ENCODE data around the gene LDB2.

Gene LDB2

GRCh38 chr4:16684097-16684496 is 214.3 kb downstream of the LDB2 start:
- Histone ChIP-seq H3K4me3 (ENCODE audit: low read depth, low read length) (no peak overlapping the region), H3K9me3 (ENCODE audit: severe bottlenecking) (no peaks in the 10 kb centered on the region), H3K36me3 (no peaks in the 10 kb centered on the region), H3K27ac (no peak overlapping the region), H3K27me3 (ENCODE audit: insufficient read depth, low read depth, severe bottlenecking) (peaks cover 30% of the 10 kb centered on the region)
- no peak for DNase-seq
- no peak for TF ChIP-seq CTCF (IDR thresholded peaks at IDR 0.05; ENCODE audit: low read depth, low read length)

GRCh38 chr4:16682975-16683374 is 215.5 kb downstream of the LDB2 start:
- no peak overlapping the region for H3K4me3 ChIP-seq (ENCODE audit: low read depth, low read length)
- no peak for DNase-seq
- no peaks in the 10 kb centered on the region for H3K9me3 ChIP-seq (ENCODE audit: severe bottlenecking)
- H3K27me3 ChIP-seq (ENCODE audit: insufficient read depth, low read depth, severe bottlenecking), result peaks cover 36% of the 10 kb centered on the region
- H3K36me3 ChIP-seq, result no peaks in the 10 kb centered on the region
- no peak overlapping the region for H3K27ac ChIP-seq
- TF ChIP-seq CTCF (IDR thresholded peaks at IDR 0.05; ENCODE audit: low read depth, low read length), result no peak

- peaks cover 42% of the 10 kb centered on the region for H3K27me3 ChIP-seq (ENCODE audit: insufficient read depth, low read depth, severe bottlenecking)
- no peak for TF ChIP-seq CTCF (IDR thresholded peaks at IDR 0.05; ENCODE audit: low read depth, low read length)
- no peak overlapping the region for H3K27ac ChIP-seq
- no peak overlapping the region for H3K4me3 ChIP-seq (ENCODE audit: low read depth, low read length)
- no peaks in the 10 kb centered on the region for H3K36me3 ChIP-seq
- H3K9me3 ChIP-seq (ENCODE audit: severe bottlenecking), result no peaks in the 10 kb centered on the region
- DNase-seq, result no peak
Observed at GRCh38 chr4:16677001-16677944, 221.2 kb downstream of the LDB2 start.

- Histone ChIP-seq H3K27ac (no peak overlapping the region), H3K27me3 (ENCODE audit: insufficient read depth, low read depth, severe bottlenecking) (peaks cover 38% of the 10 kb centered on the region), H3K36me3 (no peaks in the 10 kb centered on the region), H3K4me3 (ENCODE audit: low read depth, low read length) (no peak overlapping the region), H3K9me3 (ENCODE audit: severe bottlenecking) (no peaks in the 10 kb centered on the region)
- no peak for DNase-seq
- TF ChIP-seq CTCF (IDR thresholded peaks at IDR 0.05; ENCODE audit: low read depth, low read length), result no peak
Observed at GRCh38 chr4:16676230-16676770, 222.1 kb downstream of the LDB2 start.

- Histone ChIP-seq H3K27me3 (ENCODE audit: insufficient read depth, low read depth, severe bottlenecking) (peaks cover 26% of the 10 kb centered on the region), H3K27ac (no peak overlapping the region), H3K36me3 (no peaks in the 10 kb centered on the region), H3K9me3 (ENCODE audit: severe bottlenecking) (no peaks in the 10 kb centered on the region), H3K4me3 (ENCODE audit: low read depth, low read length) (no peak overlapping the region)
- DNase-seq, result no peak
- no peak for TF ChIP-seq CTCF (IDR thresholded peaks at IDR 0.05; ENCODE audit: low read depth, low read length)
Observed at GRCh38 chr4:16674082-16674481, 224.4 kb downstream of the LDB2 start.
